Astrocyte (in vitro differentiated cells and primary cell): ENCODE results near the gene AMOTL1. TPM values are rescaled to one million over a fixed set of nuclear protein-coding genes. Genes with fewer than 3 reads are reported as not detected.
A peak's percentile ranks its signal among the peaks of the same experiment; 100 is the strongest.

Source experiments
- DNase-seq: peaks from one replicate; pipeline ENCODE4 v3.0.0-alpha.2; 2010; ENCODE audit warnings: low read depth
- FAIRE-seq: peaks from 2 replicates; lab custom pipeline; 2011; peaks lifted over from hg19 to GRCh38; lab: Jason Lieb, UNC
- H2AFZ ChIP-seq: 2 replicates; pipeline ENCODE4 v1.6.0; 2012; ENCODE audit warnings: low read depth, low read length, inconsistent platforms
- H3K27ac ChIP-seq: 2 replicates; pipeline ENCODE4 v1.5.1; 2011; ENCODE audit warnings: low read depth, low read length, inconsistent platforms
- H3K27me3 ChIP-seq: 2 replicates; pipeline ENCODE4 v1.6.0; 2011; ENCODE audit warnings: low read length, inconsistent platforms; ENCODE audit not compliant: insufficient read depth
- H3K36me3 ChIP-seq: 2 replicates; pipeline ENCODE4 v1.5.1; 2011; ENCODE audit warnings: low read length, inconsistent platforms; ENCODE audit not compliant: insufficient read depth
- H3K4me1 ChIP-seq: 2 replicates; pipeline ENCODE4 v1.5.1; 2011; ENCODE audit warnings: low read length, inconsistent platforms; ENCODE audit not compliant: insufficient read depth
- H3K4me2 ChIP-seq: 2 replicates; pipeline ENCODE4 v1.6.0; 2012; ENCODE audit warnings: low read length, inconsistent platforms
- H3K4me3 ChIP-seq: 2 replicates; pipeline ENCODE4 v1.5.1; 2011; ENCODE audit warnings: low read depth, mild to moderate bottlenecking, low read length, inconsistent platforms; ENCODE audit not compliant: insufficient read depth
- H3K79me2 ChIP-seq: 2 replicates; pipeline ENCODE4 v1.6.0; 2012; ENCODE audit warnings: mild to moderate bottlenecking, low read length, inconsistent platforms; ENCODE audit not compliant: insufficient read depth
- H3K9ac ChIP-seq: 2 replicates; pipeline ENCODE4 v1.6.0; 2012; ENCODE audit warnings: mild to moderate bottlenecking, low read length, inconsistent platforms
- H3K9me3 ChIP-seq: 2 replicates; pipeline ENCODE4 v1.5.1; 2012; ENCODE audit warnings: low read depth, mild to moderate bottlenecking, low read length, inconsistent platforms; ENCODE audit not compliant: insufficient read depth
- H4K20me1 ChIP-seq: 2 replicates; pipeline ENCODE4 v1.6.0; 2012; ENCODE audit warnings: low read length, inconsistent platforms; ENCODE audit not compliant: insufficient read depth
- H3K27ac Mint-ChIP-seq: one replicate; pipeline ENCODE4 v1.8.0; 2021; ENCODE audit warnings: mild to moderate bottlenecking, mixed read lengths; ENCODE audit not compliant: unreplicated experiment
- H3K27me3 Mint-ChIP-seq: one replicate; pipeline ENCODE4 v1.8.0; 2021; ENCODE audit warnings: low read depth, mixed read lengths; ENCODE audit not compliant: unreplicated experiment
- H3K36me3 Mint-ChIP-seq: one replicate; pipeline ENCODE4 v1.8.0; 2021; ENCODE audit warnings: low read depth, mixed read lengths; ENCODE audit not compliant: unreplicated experiment
- H3K4me1 Mint-ChIP-seq: one replicate; pipeline ENCODE4 v1.8.0; 2021; ENCODE audit warnings: low read depth, mixed read lengths; ENCODE audit not compliant: unreplicated experiment
- H3K4me3 Mint-ChIP-seq: one replicate; pipeline ENCODE4 v1.8.0; 2021; ENCODE audit warnings: mild to moderate bottlenecking, moderate library complexity, mixed read lengths; ENCODE audit not compliant: unreplicated experiment
- H3K9me3 Mint-ChIP-seq: one replicate; pipeline ENCODE4 v1.8.0; 2021; ENCODE audit warnings: mild to moderate bottlenecking, mixed read lengths; ENCODE audit not compliant: unreplicated experiment
- CTCF ChIP-seq: IDR thresholded peaks from 2 replicates; pipeline ENCODE4 v1.5.1; 2011; ENCODE audit warnings: low read depth, mild to moderate bottlenecking, inconsistent platforms, low read length, moderate library complexity; ENCODE audit not compliant: insufficient read depth
- EZH2 ChIP-seq: IDR thresholded peaks from 2 replicates; pipeline ENCODE4 v1.6.1; 2012; ENCODE audit warnings: mild to moderate bottlenecking, low read length, inconsistent platforms; ENCODE audit not compliant: insufficient read depth
- total RNA-seq: library from RNA; stranded (reverse); gene quantifications from 2 replicates; pipeline ENCODE4 v1.2.1, GENCODE V29; 2021

AMOTL1 gene
- total RNA-seq, 1 donor from 2014 or later: 47.8 TPM

GRCh38 chr11:94727819-94728218 lies 40.3 kb upstream of the AMOTL1 start:
- Histone ChIP-seq H3K9ac (no peak overlapping the region), H3K9me3 (no peaks in the 10 kb centered on the region), H3K4me2 (no peak overlapping the region), H2AFZ (no peak overlapping the region), H4K20me1 (no peaks in the 10 kb centered on the region), H3K79me2 (no peaks in the 10 kb centered on the region), H3K4me3 (no peak overlapping the region), H3K27me3 (no peaks in the 10 kb centered on the region), H3K36me3 (no peaks in the 10 kb centered on the region), H3K27ac (no peak overlapping the region), H3K4me1 (peaks cover 16% of the 10 kb centered on the region)
- H3K4me1 Mint-ChIP-seq: peaks cover 28% of the 10 kb centered on the region
- no peak for DNase-seq
- H3K9me3 Mint-ChIP-seq: no peaks in the 10 kb centered on the region
- H3K4me3 Mint-ChIP-seq: no peak overlapping the region
- TF ChIP-seq CTCF (no peak), EZH2 (no peak)
- no peaks in the 10 kb centered on the region for H3K36me3 Mint-ChIP-seq
- FAIRE-seq: no peak
- H3K27me3 Mint-ChIP-seq: peaks cover 1% of the 10 kb centered on the region
- H3K27ac Mint-ChIP-seq: no peak overlapping the region

GRCh38 chr11:94728541-94728940 lies 39.6 kb upstream of the AMOTL1 start:
- H3K27me3 ChIP-seq: no peaks in the 10 kb centered on the region
- H3K27ac ChIP-seq: no peak overlapping the region
- peaks cover 18% of the 10 kb centered on the region for H3K4me1 ChIP-seq
- H3K79me2 ChIP-seq: no peaks in the 10 kb centered on the region
- H3K4me3 Mint-ChIP-seq: no peak overlapping the region
- peak; percentile 20 for FAIRE-seq
- H3K9ac ChIP-seq: no peak overlapping the region
- H2AFZ ChIP-seq: no peak overlapping the region
- no peaks in the 10 kb centered on the region for H3K9me3 Mint-ChIP-seq
- H3K4me1 Mint-ChIP-seq: peaks cover 28% of the 10 kb centered on the region
- H3K4me2 ChIP-seq: no peak overlapping the region
- H4K20me1 ChIP-seq: no peaks in the 10 kb centered on the region
- peak overlapping the region; percentile 5 for H3K27ac Mint-ChIP-seq
- TF ChIP-seq CTCF: no peak
- TF ChIP-seq EZH2: no peak
- no peaks in the 10 kb centered on the region for H3K36me3 Mint-ChIP-seq
- H3K27me3 Mint-ChIP-seq: peaks cover 1% of the 10 kb centered on the region
- no peak overlapping the region for H3K4me3 ChIP-seq
- H3K9me3 ChIP-seq: no peaks in the 10 kb centered on the region
- DNase-seq: peak; percentile 81
- no peaks in the 10 kb centered on the region for H3K36me3 ChIP-seq

GRCh38 chr11:94728966-94729751 lies 39.0 kb upstream of the AMOTL1 start:
- TF ChIP-seq CTCF: no peak
- TF ChIP-seq EZH2: no peak
- no peak overlapping the region for H3K9ac ChIP-seq
- DNase-seq (no peak), FAIRE-seq (peak; percentile 52)
- no peaks in the 10 kb centered on the region for H3K9me3 ChIP-seq
- no peak overlapping the region for H2AFZ ChIP-seq
- Mint-ChIP-seq H3K4me3 (no peak overlapping the region), H3K27ac (peak overlapping the region; percentile 20), H3K27me3 (peaks cover 1% of the 10 kb centered on the region), H3K9me3 (no peaks in the 10 kb centered on the region), H3K36me3 (no peaks in the 10 kb centered on the region), H3K4me1 (peaks cover 28% of the 10 kb centered on the region)
- no peaks in the 10 kb centered on the region for H4K20me1 ChIP-seq
- H3K4me2 ChIP-seq: no peak overlapping the region
- H3K27me3 ChIP-seq: no peaks in the 10 kb centered on the region
- no peaks in the 10 kb centered on the region for H3K36me3 ChIP-seq
- H3K79me2 ChIP-seq: no peaks in the 10 kb centered on the region
- no peak overlapping the region for H3K27ac ChIP-seq
- H3K4me1 ChIP-seq: peaks cover 18% of the 10 kb centered on the region
- no peak overlapping the region for H3K4me3 ChIP-seq
